K562 (cell line): ENCODE results near the gene CGN. TPM values are rescaled to one million over a fixed set of nuclear protein-coding genes. Genes with fewer than 3 reads are reported as not detected.

ENCODE experiments used
- ATAC-seq: fragments of 200-7000 bp; cut with Tn5 transposase; 3 replicates; pipeline ENCODE4 v1.9.1; 2020; ENCODE audit warnings: moderate library complexity
- BruUV-seq: library from RNA; stranded (reverse); fragments of 400-500 nt; replicated peaks from 2 replicates; lab custom pipeline; 2021; lab: Mats Ljungman, UMichigan
- CTCF ChIA-PET: fragments of 300-600 bp; formaldehyde crosslinking; extraction: SDS; loops from one replicate; lab custom pipeline; 2021; ENCODE audit warnings: low intra/inter-chr PET ratio; lab: Yijun Ruan, JAX
- POLR2A ChIA-PET: fragments of 300-600, 350-650 bp; sonication (Branson Sonifier 250); formaldehyde crosslinking; extraction: SDS; loops from one replicate; lab custom pipeline; 2021; ENCODE audit warnings: antibody characterized with exemption, inconsistent platforms; lab: Yijun Ruan, JAX
- DNase-seq, 4 experiments: peaks; one replicate each; pipeline versions ENCODE4 v3.0.0 to v3.0.0-alpha.2; 2011 to 2018; ENCODE audit warnings: low spot score in 3 of 4, mixed read lengths in 3 of 4; ENCODE audit errors: extremely low read depth in 1 of 4
- FAIRE-seq: peaks from 2 replicates; lab custom pipeline; 2011; peaks lifted over from hg19 to GRCh38; lab: Jason Lieb, UNC
- H2AFZ ChIP-seq: 2 replicates; pipeline ENCODE4 v1.6.0; 2011; ENCODE audit warnings: low read depth, low read length, control low read depth, inconsistent platforms
- H3K27ac ChIP-seq: fragments of 200-600 bp; 3 replicates; pipeline ENCODE4 v1.8.0; 2011; ENCODE audit warnings: low read depth, mild to moderate bottlenecking, control low read depth, inconsistent platforms, low read length, moderate library complexity, mixed read lengths; ENCODE audit errors: extremely low read depth
- H3K27me3 ChIP-seq, 2 experiments: fragments of 300-600 bp in 1 of 2; 2 replicates in 1 of 2; 3 replicates in 1 of 2; pipeline versions ENCODE4 v1.6.0 to v1.8.0; 2011; ENCODE audit warnings: inconsistent platforms in 2 of 2, low read length in 2 of 2, mild to moderate bottlenecking in 1 of 2, mixed read lengths in 1 of 2, moderate library complexity in 1 of 2; ENCODE audit not compliant: control insufficient read depth in 2 of 2, insufficient read depth in 2 of 2
- H3K36me3 ChIP-seq: fragments of 300-600 bp; 3 replicates; pipeline ENCODE4 v1.8.0; 2011; ENCODE audit warnings: mild to moderate bottlenecking, low read length, inconsistent platforms; ENCODE audit not compliant: control insufficient read depth, insufficient read depth
- H3K4me1 ChIP-seq, 2 experiments: fragments of 200-600 bp in 1 of 2; replicated peaks in 1 of 2; 2 replicates in 1 of 2; 3 replicates in 1 of 2; pipeline versions ENCODE4 v1.5.1 to v1.8.0; 2011; ENCODE audit warnings: inconsistent platforms in 2 of 2, low read length in 2 of 2, mild to moderate bottlenecking in 1 of 2, mixed read lengths in 1 of 2, moderate library complexity in 1 of 2; ENCODE audit not compliant: control insufficient read depth in 2 of 2, insufficient read depth in 2 of 2
- H3K4me2 ChIP-seq: 2 replicates; pipeline ENCODE4 v1.6.1; 2011; ENCODE audit warnings: low read length, control low read depth, inconsistent platforms, mixed read lengths; ENCODE audit not compliant: insufficient read depth
- H3K4me3 ChIP-seq: fragments of 200-600 bp; sonication (generic), shearing (Covaris generic); 2 replicates; pipeline ENCODE4 v1.5.1; 2016; ENCODE audit warnings: control low read depth, inconsistent platforms
- H3K79me2 ChIP-seq: fragments of 200-600 bp; 3 replicates; pipeline ENCODE4 v1.8.0; 2011; ENCODE audit warnings: low read length, inconsistent platforms; ENCODE audit not compliant: control insufficient read depth, insufficient read depth
- H3K9ac ChIP-seq, 2 experiments: 2 replicates each; pipeline versions ENCODE4 v1.6.0 to v1.6.1; 2011; ENCODE audit warnings: low read depth in 2 of 2, low read length in 2 of 2, control low read depth in 1 of 2, inconsistent platforms in 1 of 2, mild to moderate bottlenecking in 1 of 2, mixed read lengths in 1 of 2; ENCODE audit not compliant: insufficient read depth in 1 of 2
- H3K9me1 ChIP-seq: one replicate; pipeline ENCODE4 v1.6.0; 2011; ENCODE audit warnings: inconsistent platforms, mild to moderate bottlenecking, low read length, moderate library complexity; ENCODE audit not compliant: control insufficient read depth, insufficient read depth
- H3K9me3 ChIP-seq: replicated peaks from 2 replicates; pipeline ENCODE4 v1.5.1; 2011; ENCODE audit warnings: low read depth, low read length, inconsistent platforms; ENCODE audit not compliant: control insufficient read depth, insufficient read depth
- H4K20me1 ChIP-seq: replicated peaks from 2 replicates; pipeline ENCODE4 v1.6.1; 2011; ENCODE audit warnings: low read length, inconsistent platforms, mixed read lengths; ENCODE audit not compliant: control insufficient read depth, insufficient read depth
- GABPA ChIP-seq: fragments of 200-800 bp; sonication (Bioruptor generic); conservative IDR thresholded peaks from 2 replicates; pipeline ENCODE4 v1.6.1; 2016; ENCODE audit warnings: low read depth, missing genetic modification characterization, missing compliant biosample characterization
- ILF3 ChIP-seq: fragments of 450-650 bp; IDR thresholded peaks from 2 replicates; pipeline ENCODE4 v1.6.1; 2018; ENCODE audit warnings: antibody characterized with exemption, mild to moderate bottlenecking, moderate library complexity, borderline replicate concordance
- NRF1 ChIP-seq, 2 experiments: fragments of 450-650 bp; IDR thresholded peaks in 1 of 2; conservative IDR thresholded peaks in 1 of 2; 2 replicates each; pipeline ENCODE4 v1.6.1; 2014; ENCODE audit warnings: mild to moderate bottlenecking in 2 of 2
- SAFB2 ChIP-seq: fragments of 200-400 bp; formaldehyde crosslinking; IDR thresholded peaks from 2 replicates; pipeline ENCODE4 v1.6.1; 2018; ENCODE audit warnings: borderline replicate concordance, low read length, low read depth, moderate library complexity; ENCODE audit not compliant: severe bottlenecking
- SMAD3 ChIP-seq: fragments of 450-650 bp; formaldehyde crosslinking; conservative IDR thresholded peaks from 2 replicates; pipeline ENCODE4 v1.4.0; 2020; ENCODE audit warnings: mild to moderate bottlenecking
- SMARCB1 ChIP-seq: IDR thresholded peaks from 2 replicates; pipeline ENCODE4 v1.6.1; 2011; ENCODE audit warnings: improper control_type of control experiment, low read depth; ENCODE audit not compliant: insufficient read length
- SPI1 ChIP-seq: IDR thresholded peaks from 2 replicates; pipeline ENCODE4 v1.6.1; 2011; ENCODE audit warnings: low read depth, low read length, control low read depth, borderline replicate concordance
- TEAD1 ChIP-seq, 2 experiments: fragments of 450-650 bp in 1 of 2; sonication (generic) in 1 of 2; formaldehyde crosslinking; IDR thresholded peaks; 2 replicates each; pipeline versions ENCODE4 v1.4.0 to v1.8.0; 2020 to 2022; ENCODE audit warnings: mild to moderate bottlenecking in 2 of 2, missing genetic modification reagents in 1 of 2
- ZNF79 ChIP-seq: fragments of 250-450 bp; sonication (Bioruptor Pico); IDR thresholded peaks from 2 replicates; pipeline ENCODE4 v1.4.0; 2020; ENCODE audit warnings: low read depth, mild to moderate bottlenecking, moderate library complexity
- WGBS: fragments of 100-300 bp; shearing (Covaris generic); methylation state at CpG from one replicate; pipeline ENCODE4 v1.1.6; 2016; ENCODE audit warnings: low coverage, mixed read lengths; ENCODE audit not compliant: insufficient coverage; ENCODE audit errors: missing lambda C conversion rate; 5-methylcytosine and 5-hydroxymethylcytosine counted together
- in situ Hi-C: fragments of 300-500 bp; cut with MboI; formaldehyde crosslinking; loops from 4 replicates; pipeline ENCODE4 v1.15.0; 2018; ENCODE audit warnings: inconsistent platforms, mixed read lengths
- intact Hi-C: fragments of 100-400 bp; cut with micrococcal nuclease; formaldehyde crosslinking; loops from 2 replicates; pipeline ENCODE4 v1.14.2; 2022
- polyA plus RNA-seq, 8 experiments: library from polyadenylated mRNA; depleted of rRNA in 4 of 8; stranded (reverse) in 5 of 8; unstranded in 3 of 8; fragments of >200 nt; fragmentation: Nextera tagmentation in 2 of 8; fragmentation: Illumina TruSeq in 1 of 8; extraction: Ambion mirVana in 2 of 8; extraction: Trizol in 1 of 8; gene quantifications; 2 replicates each; pipeline versions ENCODE4 v1.2.1 to v1.2.3, GENCODE V29; 2011 to 2014; ENCODE audit warnings: inconsistent platforms in 1 of 8, missing spikeins in 1 of 8
- total RNA-seq, 7 experiments: library from RNA; depleted of rRNA in 6 of 7; stranded (reverse); fragments of >200 nt in 6 of 7; fragmentation: Illumina TruSeq in 2 of 7; extraction: Trizol in 2 of 7; gene quantifications; 2 replicates each; pipeline versions ENCODE4 v1.2.1 to v1.2.3, GENCODE V29; 2011 to 2021; ENCODE audit warnings: low replicate concordance in 1 of 7
- TF ChIP-seq, protein P1 (sequence below): fragments of 250-450 bp; sonication (Bioruptor Pico); IDR thresholded peaks from 2 replicates; pipeline ENCODE4 v1.8.0; 2021; ENCODE audit warnings: mild to moderate bottlenecking, moderate library complexity
- TF ChIP-seq, protein P2 (sequence below): fragments of 450-650 bp; IDR thresholded peaks from 2 replicates; pipeline ENCODE4 v1.6.1; 2016

The CGN gene
- total and polyA plus RNA-seq, 9 of the 15 experiments (the other 6 are each of a cell fraction or from before 2014, with no cell fraction given): 0.03 to 1.4 (median 0.14) TPM; not detected in 2

DNA sequence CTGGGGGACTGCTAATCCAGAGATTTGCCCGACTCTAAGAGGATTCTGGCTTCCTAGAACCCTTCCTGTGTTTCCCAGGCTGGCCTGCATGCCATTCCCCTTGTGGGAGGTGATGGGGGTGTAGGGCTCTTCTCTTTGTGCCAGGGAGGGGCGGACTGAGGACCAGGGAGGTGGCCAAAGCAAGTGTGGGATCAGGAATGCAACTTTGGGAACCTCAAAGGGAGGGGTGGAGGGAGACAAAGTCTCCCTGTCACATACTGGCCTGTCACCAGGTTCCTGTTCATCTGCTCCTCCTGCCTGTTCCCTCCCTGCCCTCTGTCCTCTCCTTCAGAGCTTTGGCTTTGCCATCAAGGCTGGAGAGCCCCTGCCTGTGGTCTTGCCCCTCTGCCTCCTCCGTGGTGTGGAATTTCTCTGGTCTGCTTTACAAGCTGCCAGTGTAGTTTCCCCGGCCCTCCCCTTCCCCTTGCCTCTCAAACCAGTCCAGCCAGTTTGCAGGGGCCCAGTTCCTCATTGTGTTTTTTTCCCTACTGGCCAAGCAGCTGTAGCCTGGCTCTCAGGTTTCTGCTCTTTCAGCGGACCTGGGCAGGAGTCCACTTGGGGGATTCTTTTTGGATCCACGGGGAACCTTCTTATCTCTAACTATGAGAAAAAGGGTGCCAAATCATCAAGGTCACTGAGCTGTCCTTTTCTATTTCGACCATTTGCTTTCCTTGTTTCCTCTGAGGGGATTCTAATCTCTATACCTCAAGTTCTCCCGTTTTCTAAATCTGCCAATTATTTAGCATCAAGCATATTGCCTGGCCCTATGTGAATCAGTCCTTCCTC lies 1.8 kb downstream of the CGN start:
- H3K4me3 ChIP-seq: no peak overlapping the region
- no TSS peak for BruUV-seq

DNA sequence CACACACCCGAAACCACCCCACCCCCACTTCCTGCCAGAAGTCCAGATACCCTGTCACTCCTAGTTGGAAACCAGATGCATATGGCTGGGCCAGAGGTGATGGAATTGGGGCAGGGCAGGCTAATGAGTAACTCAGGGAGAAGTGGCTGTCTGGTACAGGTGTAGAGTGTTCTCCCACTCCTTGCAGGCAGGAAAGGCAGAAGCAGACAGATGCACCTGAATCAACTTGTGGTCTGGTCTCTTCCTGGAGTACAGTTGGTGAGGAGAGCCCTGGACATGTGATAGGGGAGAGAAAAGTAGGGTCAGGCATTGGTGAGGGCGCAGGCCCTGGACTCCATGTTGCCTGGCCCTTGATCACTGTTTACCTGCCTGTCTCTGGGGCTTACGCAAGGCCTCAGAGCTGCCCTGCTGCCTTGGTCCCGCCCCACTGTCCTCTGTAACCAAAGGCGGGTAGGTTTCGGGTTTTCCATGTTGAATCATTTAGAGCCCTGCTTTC lies 2.5 kb downstream of the CGN start:
- H4K20me1 ChIP-seq: no peaks in the 10 kb centered on the region; the same call in 1 of the 2 replicates
- no peak overlapping the region; the same call in 1 of the 2 replicates for H2AFZ ChIP-seq
- DNase-seq (no peak), ATAC-seq (no peak), FAIRE-seq (no peak)
- POLR2A ChIA-PET: no interaction called here
- BruUV-seq: no TSS peak
- CTCF ChIA-PET: no interaction called here
- TF ChIP-seq, protein P1, sequence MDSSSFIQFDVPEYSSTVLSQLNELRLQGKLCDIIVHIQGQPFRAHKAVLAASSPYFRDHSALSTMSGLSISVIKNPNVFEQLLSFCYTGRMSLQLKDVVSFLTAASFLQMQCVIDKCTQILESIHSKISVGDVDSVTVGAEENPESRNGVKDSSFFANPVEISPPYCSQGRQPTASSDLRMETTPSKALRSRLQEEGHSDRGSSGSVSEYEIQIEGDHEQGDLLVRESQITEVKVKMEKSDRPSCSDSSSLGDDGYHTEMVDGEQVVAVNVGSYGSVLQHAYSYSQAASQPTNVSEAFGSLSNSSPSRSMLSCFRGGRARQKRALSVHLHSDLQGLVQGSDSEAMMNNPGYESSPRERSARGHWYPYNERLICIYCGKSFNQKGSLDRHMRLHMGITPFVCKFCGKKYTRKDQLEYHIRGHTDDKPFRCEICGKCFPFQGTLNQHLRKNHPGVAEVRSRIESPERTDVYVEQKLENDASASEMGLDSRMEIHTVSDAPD (CRISPR knock-in tag): no peak
- TF ChIP-seq NRF1 (conservative IDR thresholded peaks at IDR 0.05 in 1 of 2, IDR thresholded peaks at IDR 0.05 in 1 of 2) (no peak), ZNF79 (CRISPR knock-in tag) (no peak), ILF3 (no peak), SAFB2 (no peak), SMAD3 (CRISPR knock-in tag) (no peak), SMARCB1 (no peak)
- TF ChIP-seq, protein P2, sequence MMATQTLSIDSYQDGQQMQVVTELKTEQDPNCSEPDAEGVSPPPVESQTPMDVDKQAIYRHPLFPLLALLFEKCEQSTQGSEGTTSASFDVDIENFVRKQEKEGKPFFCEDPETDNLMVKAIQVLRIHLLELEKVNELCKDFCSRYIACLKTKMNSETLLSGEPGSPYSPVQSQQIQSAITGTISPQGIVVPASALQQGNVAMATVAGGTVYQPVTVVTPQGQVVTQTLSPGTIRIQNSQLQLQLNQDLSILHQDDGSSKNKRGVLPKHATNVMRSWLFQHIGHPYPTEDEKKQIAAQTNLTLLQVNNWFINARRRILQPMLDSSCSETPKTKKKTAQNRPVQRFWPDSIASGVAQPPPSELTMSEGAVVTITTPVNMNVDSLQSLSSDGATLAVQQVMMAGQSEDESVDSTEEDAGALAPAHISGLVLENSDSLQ: peak; percentile 32; the same call in 1 of the 2 replicates
- no peaks in the 10 kb centered on the region for H3K79me2 ChIP-seq
- peaks cover 5 to 36% of the 10 kb centered on the region in 2 experiments; a peak in 3 of 5 replicates for H3K27me3 ChIP-seq
- H3K4me2 ChIP-seq: no peak overlapping the region
- WGBS: 58% methylated on average over 6 of the region's 6 CpGs
- no peaks in the 10 kb centered on the region for H3K9me3 ChIP-seq
- H3K36me3 ChIP-seq: no peaks in the 10 kb centered on the region
- H3K9ac ChIP-seq: no peak overlapping the region; a peak in 1 of 4 replicates
- H3K9me1 ChIP-seq: no peaks in the 10 kb centered on the region
- in situ Hi-C loops: no loop called here
- intact Hi-C loops: no loop called here
- no peak overlapping the region for H3K4me3 ChIP-seq
- H3K27ac ChIP-seq: no peak overlapping the region
- peaks cover 8 to 19% of the 10 kb centered on the region in 2 experiments; a peak in 3 of 5 replicates for H3K4me1 ChIP-seq

More for the DNA sequence above, 1.8 kb downstream of the CGN start:
- DNase-seq (no peak), FAIRE-seq (no peak), ATAC-seq (no peak)
- H3K9me3 ChIP-seq: no peaks in the 10 kb centered on the region
- ChIA-PET POLR2A (no interaction called here), CTCF (interaction anchor here (0.5 to 0.7 kb wide), 2 partner anchors 117 to 421 kb away, joined by 3 to 4 read pairs; no protein-coding TSS in a partner anchor)
- intact Hi-C loops (no loop called here), in situ Hi-C loops (no loop called here)
- peaks cover 8 to 19% of the 10 kb centered on the region in 2 experiments; a peak in 3 of 5 replicates for H3K4me1 ChIP-seq
- H3K27me3 ChIP-seq: peaks cover 5 to 32% of the 10 kb centered on the region in 2 experiments; a peak in 3 of 5 replicates
- no peaks in the 10 kb centered on the region; the same call in 1 of the 2 replicates for H4K20me1 ChIP-seq
- TF ChIP-seq GABPA (peak; percentile 51; the same call in 1 of the 2 replicates), SPI1 (peak; percentile 58; the same call in 1 of the 2 replicates), TEAD1 (CRISPR knock-in tag; IDR thresholded peaks at IDR 0.05) (no peak)
- H3K36me3 ChIP-seq: no peaks in the 10 kb centered on the region
- no peak overlapping the region for H3K9ac ChIP-seq
- WGBS: 19% methylated on average over 8 of the region's 8 CpGs
- no peaks in the 10 kb centered on the region for H3K79me2 ChIP-seq
- no peak overlapping the region for H3K4me2 ChIP-seq
- no peak overlapping the region for H3K27ac ChIP-seq
- H3K9me1 ChIP-seq: no peaks in the 10 kb centered on the region
- no peak overlapping the region for H2AFZ ChIP-seq
